Bronchial smooth muscle cell (primary cell): ENCODE results near the gene POU3F3. TPM values are rescaled to one million over a fixed set of nuclear protein-coding genes. Genes with fewer than 3 reads are reported as not detected.

ENCODE experiments used
- total RNA-seq: library from RNA; depleted of rRNA; stranded (reverse); fragments of >200 nt; gene quantifications from 2 replicates; pipeline ENCODE4 v1.2.1, GENCODE V29; 2014

Gene POU3F3
- not detected in 2 replicates for total RNA-seq

GRCh38 chr2:104853534-104854497 lies at the start of gene POU3F3:
POU3F3 (plus strand) TSS chr2:104854115; CDS start chr2:104855511, 1,396 bp downstream.

Other genes starting within 250 kb of the POU3F3 start
- gene MRPS9, start 184.0 kb downstream of the POU3F3 start, total RNA-seq = 22.8 and 30.4 TPM in 2 replicates